ENCODE results near the gene ANXA8. TPM values are rescaled to one million over a fixed set of nuclear protein-coding genes. Genes with fewer than 3 reads are reported as not detected.

ANXA8 gene
- total and polyA plus RNA-seq, 4 donors, result 0.09 to 1.6 (median 1.1) TPM

DNA sequence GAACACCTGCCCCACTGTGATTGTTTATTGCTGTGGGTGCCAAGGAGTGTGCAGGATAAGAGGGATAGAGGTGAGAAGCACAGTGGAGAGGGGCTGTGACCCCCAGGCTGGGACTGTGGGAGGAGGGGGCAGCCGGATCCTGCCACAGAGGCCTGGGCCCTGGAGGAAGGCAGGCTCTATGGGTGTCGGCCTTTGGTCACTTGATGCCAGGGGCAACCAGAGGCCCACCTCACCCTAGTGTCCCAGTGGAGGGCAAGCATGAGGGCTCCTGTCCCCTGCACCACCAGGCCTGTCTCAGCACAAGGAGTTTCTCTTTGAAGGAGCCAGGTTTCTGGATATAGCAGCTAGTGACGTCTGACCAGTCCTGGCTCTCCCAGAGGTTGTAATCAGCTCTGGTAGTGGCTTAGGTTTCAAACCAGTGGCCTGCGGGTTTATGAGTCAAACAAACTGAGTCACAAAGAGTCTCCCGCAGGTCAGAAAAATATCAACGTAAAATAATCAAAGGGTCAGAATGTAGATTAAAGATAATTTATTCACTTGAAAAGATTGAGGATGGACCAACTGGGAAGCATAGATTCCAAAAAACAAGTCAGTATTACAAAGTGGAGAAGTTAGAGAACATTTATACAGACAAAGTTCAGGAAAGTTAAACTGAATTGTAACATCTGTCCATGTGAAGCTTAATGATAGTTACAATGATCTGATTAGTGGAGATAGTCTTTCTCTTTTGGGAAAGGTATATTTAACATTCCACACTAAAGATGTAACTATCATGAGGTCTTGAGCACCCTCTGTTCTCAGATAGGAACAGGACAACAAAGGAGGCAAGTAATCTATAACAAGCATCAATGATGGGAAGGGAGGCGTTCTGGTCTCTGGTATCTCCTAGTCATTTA is 62.6 kb downstream of the ANXA8 start:
- TF ChIP-seq JUND (IDR thresholded peaks at IDR 0.05), result no peak
- 92% methylated on average over 7 of the region's 7 CpGs for WGBS
- H3K4me3 ChIP-seq (ENCODE audit: low read depth in 1 of 3, low read length in 3 of 3), result no peak overlapping the region
- no peak overlapping the region for H3K27ac ChIP-seq (ENCODE audit: low read depth in 1 of 2, low read length in 2 of 2)
- H3K4me1 ChIP-seq (ENCODE audit: control insufficient read depth in 4 of 4, insufficient read depth in 4 of 4, low read length in 3 of 4), result no peaks in the 10 kb centered on the region
- no peaks in the 10 kb centered on the region for H3K9me3 ChIP-seq (ENCODE audit: control insufficient read depth in 4 of 4, low read length in 3 of 4)
- no peaks in the 10 kb centered on the region for H3K27me3 ChIP-seq (ENCODE audit: control insufficient read depth in 4 of 4, insufficient read depth in 4 of 4, low read length in 3 of 4)
- no peak overlapping the region for H3K9ac ChIP-seq (ENCODE audit: low read depth in 1 of 2, low read length in 2 of 2)
- DNase-seq (ENCODE audit: low spot score), result no peak
- no peaks in the 10 kb centered on the region for H3K36me3 ChIP-seq (ENCODE audit: control insufficient read depth in 4 of 4, insufficient read depth in 3 of 4, low read depth in 1 of 4, low read length in 3 of 4)

DNA sequence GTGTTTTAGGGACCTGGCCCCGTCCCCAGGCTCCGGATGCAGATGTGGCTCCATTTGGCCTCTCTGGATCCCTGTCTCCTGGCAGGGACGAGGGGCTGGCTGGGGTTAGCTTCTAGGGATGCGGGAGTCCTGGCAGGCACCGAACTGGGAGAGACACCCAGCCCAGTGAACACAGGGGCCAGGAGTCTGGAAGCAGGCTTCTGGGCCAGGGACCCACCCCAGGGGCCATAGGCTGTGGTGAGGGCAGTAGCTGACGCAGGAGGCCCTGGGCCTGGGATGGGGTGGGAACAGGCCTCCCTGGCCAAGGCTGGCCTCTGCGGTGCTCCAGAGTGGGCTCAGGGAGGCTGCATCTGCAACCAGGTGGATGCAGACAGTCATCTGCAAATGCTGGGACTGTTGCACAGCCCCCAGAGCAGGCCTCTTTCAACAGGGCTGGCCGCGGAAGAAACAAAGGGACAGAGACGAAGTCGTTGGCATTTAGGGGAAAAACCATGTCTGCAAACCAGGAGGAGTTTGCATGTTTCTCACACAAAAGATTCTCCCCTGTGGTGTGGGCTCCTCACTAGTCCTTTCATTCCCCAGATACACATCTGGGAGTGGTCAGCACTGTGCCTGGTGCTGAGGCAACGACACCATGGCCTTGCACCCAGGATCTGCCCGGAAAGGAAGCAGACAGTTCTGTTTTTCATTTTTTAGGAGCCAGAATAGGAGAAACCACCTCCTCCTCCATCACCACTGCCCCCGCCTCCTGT is 63.4 kb downstream of the ANXA8 start:
- WGBS, result 81% methylated on average over 14 of the region's 14 CpGs
- DNase-seq (ENCODE audit: low spot score), result no peak
- Histone ChIP-seq H3K27ac (ENCODE audit: low read depth in 1 of 2, low read length in 2 of 2) (no peak overlapping the region), H3K27me3 (ENCODE audit: control insufficient read depth in 4 of 4, insufficient read depth in 4 of 4, low read length in 3 of 4) (no peaks in the 10 kb centered on the region), H3K4me1 (ENCODE audit: control insufficient read depth in 4 of 4, insufficient read depth in 4 of 4, low read length in 3 of 4) (no peaks in the 10 kb centered on the region), H3K9me3 (ENCODE audit: control insufficient read depth in 4 of 4, low read length in 3 of 4) (no peaks in the 10 kb centered on the region), H3K4me3 (ENCODE audit: low read depth in 1 of 3, low read length in 3 of 3) (no peak overlapping the region), H3K36me3 (ENCODE audit: control insufficient read depth in 4 of 4, insufficient read depth in 3 of 4, low read depth in 1 of 4, low read length in 3 of 4) (no peaks in the 10 kb centered on the region), H3K9ac (ENCODE audit: low read depth in 1 of 2, low read length in 2 of 2) (no peak overlapping the region)
- TF ChIP-seq FOXA1 (IDR thresholded peaks at IDR 0.05), result no peak
- no peak for TF ChIP-seq FOXA2 (IDR thresholded peaks at IDR 0.05)
- TF ChIP-seq MAX (IDR thresholded peaks at IDR 0.05), result no peak
- TF ChIP-seq JUND (IDR thresholded peaks at IDR 0.05), result no peak
- no peak for TF ChIP-seq EGR1 (IDR thresholded peaks at IDR 0.05; ENCODE audit: low read depth in 2 of 2)
- TF ChIP-seq YY1 (IDR thresholded peaks at IDR 0.05), result no peak
- TF ChIP-seq, protein P1, sequence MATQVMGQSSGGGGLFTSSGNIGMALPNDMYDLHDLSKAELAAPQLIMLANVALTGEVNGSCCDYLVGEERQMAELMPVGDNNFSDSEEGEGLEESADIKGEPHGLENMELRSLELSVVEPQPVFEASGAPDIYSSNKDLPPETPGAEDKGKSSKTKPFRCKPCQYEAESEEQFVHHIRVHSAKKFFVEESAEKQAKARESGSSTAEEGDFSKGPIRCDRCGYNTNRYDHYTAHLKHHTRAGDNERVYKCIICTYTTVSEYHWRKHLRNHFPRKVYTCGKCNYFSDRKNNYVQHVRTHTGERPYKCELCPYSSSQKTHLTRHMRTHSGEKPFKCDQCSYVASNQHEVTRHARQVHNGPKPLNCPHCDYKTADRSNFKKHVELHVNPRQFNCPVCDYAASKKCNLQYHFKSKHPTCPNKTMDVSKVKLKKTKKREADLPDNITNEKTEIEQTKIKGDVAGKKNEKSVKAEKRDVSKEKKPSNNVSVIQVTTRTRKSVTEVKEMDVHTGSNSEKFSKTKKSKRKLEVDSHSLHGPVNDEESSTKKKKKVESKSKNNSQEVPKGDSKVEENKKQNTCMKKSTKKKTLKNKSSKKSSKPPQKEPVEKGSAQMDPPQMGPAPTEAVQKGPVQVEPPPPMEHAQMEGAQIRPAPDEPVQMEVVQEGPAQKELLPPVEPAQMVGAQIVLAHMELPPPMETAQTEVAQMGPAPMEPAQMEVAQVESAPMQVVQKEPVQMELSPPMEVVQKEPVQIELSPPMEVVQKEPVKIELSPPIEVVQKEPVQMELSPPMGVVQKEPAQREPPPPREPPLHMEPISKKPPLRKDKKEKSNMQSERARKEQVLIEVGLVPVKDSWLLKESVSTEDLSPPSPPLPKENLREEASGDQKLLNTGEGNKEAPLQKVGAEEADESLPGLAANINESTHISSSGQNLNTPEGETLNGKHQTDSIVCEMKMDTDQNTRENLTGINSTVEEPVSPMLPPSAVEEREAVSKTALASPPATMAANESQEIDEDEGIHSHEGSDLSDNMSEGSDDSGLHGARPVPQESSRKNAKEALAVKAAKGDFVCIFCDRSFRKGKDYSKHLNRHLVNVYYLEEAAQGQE (IDR thresholded peaks at IDR 0.05), result no peak
- TF ChIP-seq, protein P2, sequence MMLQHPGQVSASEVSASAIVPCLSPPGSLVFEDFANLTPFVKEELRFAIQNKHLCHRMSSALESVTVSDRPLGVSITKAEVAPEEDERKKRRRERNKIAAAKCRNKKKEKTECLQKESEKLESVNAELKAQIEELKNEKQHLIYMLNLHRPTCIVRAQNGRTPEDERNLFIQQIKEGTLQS (IDR thresholded peaks at IDR 0.05), result no peak
- no peak for TF ChIP-seq GABPA (IDR thresholded peaks at IDR 0.05 in 1 of 2, conservative IDR thresholded peaks at IDR 0.05 in 1 of 2)
- no peak for TF ChIP-seq TAF1 (conservative IDR thresholded peaks at IDR 0.05)
- no peak for TF ChIP-seq RXRA (IDR thresholded peaks at IDR 0.05)
- no peak for TF ChIP-seq RAD21 (IDR thresholded peaks at IDR 0.05)
- TF ChIP-seq HNF4A (conservative IDR thresholded peaks at IDR 0.05), result no peak
- TF ChIP-seq HNF4G (IDR thresholded peaks at IDR 0.05), result no peak
- TF ChIP-seq SP1 (IDR thresholded peaks at IDR 0.05), result no peak
- TF ChIP-seq, protein P3, sequence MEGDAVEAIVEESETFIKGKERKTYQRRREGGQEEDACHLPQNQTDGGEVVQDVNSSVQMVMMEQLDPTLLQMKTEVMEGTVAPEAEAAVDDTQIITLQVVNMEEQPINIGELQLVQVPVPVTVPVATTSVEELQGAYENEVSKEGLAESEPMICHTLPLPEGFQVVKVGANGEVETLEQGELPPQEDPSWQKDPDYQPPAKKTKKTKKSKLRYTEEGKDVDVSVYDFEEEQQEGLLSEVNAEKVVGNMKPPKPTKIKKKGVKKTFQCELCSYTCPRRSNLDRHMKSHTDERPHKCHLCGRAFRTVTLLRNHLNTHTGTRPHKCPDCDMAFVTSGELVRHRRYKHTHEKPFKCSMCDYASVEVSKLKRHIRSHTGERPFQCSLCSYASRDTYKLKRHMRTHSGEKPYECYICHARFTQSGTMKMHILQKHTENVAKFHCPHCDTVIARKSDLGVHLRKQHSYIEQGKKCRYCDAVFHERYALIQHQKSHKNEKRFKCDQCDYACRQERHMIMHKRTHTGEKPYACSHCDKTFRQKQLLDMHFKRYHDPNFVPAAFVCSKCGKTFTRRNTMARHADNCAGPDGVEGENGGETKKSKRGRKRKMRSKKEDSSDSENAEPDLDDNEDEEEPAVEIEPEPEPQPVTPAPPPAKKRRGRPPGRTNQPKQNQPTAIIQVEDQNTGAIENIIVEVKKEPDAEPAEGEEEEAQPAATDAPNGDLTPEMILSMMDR (IDR thresholded peaks at IDR 0.05; ENCODE audit: low read depth, low read length, missing input control), result no peak
- no peak for TF ChIP-seq NR2F2 (IDR thresholded peaks at IDR 0.05)
- no peak for TF ChIP-seq ZBTB33 (IDR thresholded peaks at IDR 0.05)
